Germinal center (tissue), 1 donor: Measurements from ENCODE around the gene IMPA2.
"Not testable (repeated sequence)": the region's sequence is repeated elsewhere in the genome, so short reads cannot be mapped to it uniquely, and the experiment has no call there.

ENCODE experiments used
- DNase-seq: peaks from one replicate; pipeline ENCODE4 v3.0.0; 2012; ENCODE audit warnings: mixed read lengths, low spot score

IMPA2 gene

GRCh38 chr18:11962597-11962996 is 18.7 kb upstream of the IMPA2 start:
- no peak for DNase-seq

GRCh38 chr18:11963991-11964484 is 17.3 kb upstream of the IMPA2 start:
- no peak for DNase-seq

- DNase-seq: no peak
These were observed 11.1 kb upstream of the IMPA2 start for GRCh38 chr18:11969904-11970835.

GRCh38 chr18:11970836-11971226 is 10.5 kb upstream of the IMPA2 start:
- not testable (repeated sequence) for DNase-seq

GRCh38 chr18:11972371-11973174 is 8.7 kb upstream of the IMPA2 start:
- DNase-seq: no peak

- DNase-seq: no peak
These were observed 6.5 kb upstream of the IMPA2 start for GRCh38 chr18:11974741-11975325.

- no peak for DNase-seq
These were observed 5.6 kb upstream of the IMPA2 start for GRCh38 chr18:11975723-11976122.

GRCh38 chr18:11976315-11977152 is 4.8 kb upstream of the IMPA2 start:
- no peak for DNase-seq

- DNase-seq: no peak
These were observed 4.2 kb upstream of the IMPA2 start for GRCh38 chr18:11977153-11977466.

- DNase-seq: no peak
These were observed 2.4 kb upstream of the IMPA2 start for GRCh38 chr18:11978956-11979355.

GRCh38 chr18:11980163-11980493 is 1.2 kb upstream of the IMPA2 start:
- DNase-seq: no peak

GRCh38 chr18:11980494-11981191 is 664 bp upstream of the IMPA2 start:
- DNase-seq: peak; percentile 98

- DNase-seq: no peak
These were observed 448 bp downstream of the IMPA2 start for GRCh38 chr18:11981543-11982366.

- no peak for DNase-seq
These were observed 1.7 kb downstream of the IMPA2 start for GRCh38 chr18:11982981-11983380.

GRCh38 chr18:11983592-11983991 is 2.3 kb downstream of the IMPA2 start:
- no peak for DNase-seq

GRCh38 chr18:11984091-11984490 is 2.8 kb downstream of the IMPA2 start:
- DNase-seq: no peak

- no peak for DNase-seq
These were observed 4.3 kb downstream of the IMPA2 start for GRCh38 chr18:11985586-11985985.

GRCh38 chr18:11986061-11986460 is 4.8 kb downstream of the IMPA2 start:
- no peak for DNase-seq

GRCh38 chr18:11987527-11987926 is 6.2 kb downstream of the IMPA2 start:
- no peak for DNase-seq

- no peak for DNase-seq
These were observed 7.9 kb downstream of the IMPA2 start for GRCh38 chr18:11989174-11989573.
